CD4-positive, alpha-beta T cell treated with Interleukin-12 subunit alpha and Interleukin-12 subunit beta, for 1 hour (primary cell): ENCODE data around the gene ACO2.
"Not testable (repeated sequence)": the region's sequence is repeated elsewhere in the genome, so short reads cannot be mapped to it uniquely, and the experiment has no call there.

Experiments used
- DNase-seq: peaks from one replicate; pipeline ENCODE4 v3.0.0-alpha.2; 2020

The ACO2 gene

DNA sequence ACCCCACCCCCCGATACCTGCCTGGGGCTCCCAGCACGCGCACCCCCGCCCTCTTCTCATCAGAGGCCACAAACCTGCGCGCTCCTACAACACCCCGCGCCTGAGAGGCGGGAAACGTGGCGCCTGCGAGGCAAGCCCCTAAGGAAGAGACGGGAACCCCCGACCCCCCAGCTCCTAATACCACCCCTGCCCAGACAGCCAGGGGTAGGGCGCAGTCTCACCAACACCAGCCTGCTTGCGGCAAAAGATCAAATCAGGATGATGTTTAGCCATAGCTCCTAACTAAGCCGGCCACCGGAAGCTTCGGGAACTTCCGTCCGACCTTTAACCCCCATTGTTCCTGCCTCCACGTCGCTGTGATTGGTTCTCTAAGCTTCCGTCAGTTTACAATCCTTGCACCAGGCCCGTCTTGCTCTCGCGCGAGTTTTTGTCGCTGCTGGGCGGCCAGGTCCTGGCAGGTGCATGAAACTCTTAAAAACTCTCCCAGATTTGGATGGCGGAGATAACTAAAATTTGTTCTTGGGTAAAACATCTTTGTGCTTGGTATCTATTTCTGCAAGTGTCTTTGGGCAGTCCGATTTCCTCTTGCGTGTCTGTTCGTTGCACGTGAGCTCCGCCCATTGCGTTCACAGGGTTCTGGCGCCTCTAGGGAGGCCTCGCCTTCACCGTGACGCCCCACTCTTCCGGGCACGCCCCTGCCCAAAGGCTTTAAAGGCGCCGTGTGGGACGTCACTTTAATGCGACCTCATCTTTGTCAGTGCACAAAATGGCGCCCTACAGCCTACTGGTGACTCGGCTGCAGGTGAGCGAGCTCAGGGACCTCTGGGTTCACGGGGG, at the start of gene ACO2, which contains the start of gene PHF5A:
ACO2 (plus strand) TSS at position 737 of the 837 bp plus-strand sequence; CDS start at position 767, 30 bp downstream.
PHF5A (minus strand) TSS at position 312 of the 837 bp plus-strand sequence; CDS start at position 273, 39 bp downstream.
- peak; percentile 98 for DNase-seq

DNA sequence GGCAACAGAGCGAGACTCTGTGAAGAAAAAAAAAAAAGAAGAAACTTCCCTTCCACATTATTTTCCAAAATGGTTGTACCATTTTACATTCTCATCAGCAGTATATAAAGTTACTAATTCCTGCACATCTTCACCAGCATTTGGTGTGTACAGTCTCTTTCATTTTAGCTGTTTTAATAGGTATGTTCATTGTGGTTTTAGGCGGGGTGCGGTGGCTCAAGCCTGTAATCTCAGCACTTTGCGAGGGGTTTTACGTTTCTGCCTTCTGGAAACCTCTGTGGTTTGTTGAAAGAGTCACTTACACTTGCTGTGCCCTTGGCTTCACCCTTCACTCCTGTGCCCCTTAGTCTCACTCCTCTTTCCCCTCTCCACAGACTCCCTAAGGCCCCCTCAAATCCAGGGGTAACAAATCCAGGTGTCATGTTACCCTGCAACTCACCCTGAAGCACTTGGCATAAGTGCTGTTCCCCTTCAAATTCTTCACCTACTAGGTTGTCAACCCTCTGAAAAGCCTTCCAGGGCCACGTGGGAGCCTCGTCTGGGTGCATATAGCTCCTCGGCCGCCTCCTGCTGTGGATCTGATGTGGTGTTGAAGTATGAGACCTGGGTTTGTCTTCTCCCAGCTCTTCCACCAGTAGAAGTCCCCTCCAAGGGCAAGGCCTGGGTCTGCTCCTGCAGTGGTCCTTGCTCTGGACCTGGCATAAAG, 43.1 kb upstream of the ACO2 start:
- DNase-seq, result peak; percentile 59

DNA sequence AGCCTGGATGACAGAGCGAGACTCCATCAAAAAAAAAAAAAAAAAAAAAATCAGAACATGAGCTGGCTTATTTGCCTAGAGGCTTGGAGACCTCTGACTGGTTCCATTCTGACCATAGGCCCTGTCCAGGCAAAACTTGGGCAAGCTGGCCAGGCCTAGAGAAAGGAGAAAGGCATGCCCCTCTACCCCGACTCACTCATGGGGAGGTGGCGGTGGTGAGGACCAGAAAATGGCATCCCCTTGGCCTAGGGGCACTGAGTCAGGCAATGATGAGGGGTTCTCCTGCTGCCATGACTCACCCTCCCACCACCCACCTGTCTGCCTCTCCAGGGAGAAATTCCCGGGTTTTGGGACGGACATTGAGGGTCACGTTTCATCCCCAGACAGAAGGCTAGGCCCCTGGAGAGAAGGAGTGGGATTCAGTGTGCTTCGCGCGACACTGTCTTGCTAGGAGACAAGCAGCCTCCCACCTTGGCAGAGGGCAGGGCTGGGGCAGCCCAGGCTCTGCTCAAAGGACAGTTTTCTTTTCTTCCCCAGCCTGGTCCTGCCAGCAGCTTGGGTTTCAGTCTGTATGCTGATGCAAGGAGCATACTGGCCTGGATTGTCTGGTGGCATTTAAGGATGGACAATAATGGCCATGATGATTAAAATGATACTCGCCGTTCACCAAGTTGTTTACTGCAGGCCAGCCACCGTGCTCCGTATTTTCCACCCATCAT, 39.5 kb upstream of the ACO2 start:
- DNase-seq, result no peak

DNA sequence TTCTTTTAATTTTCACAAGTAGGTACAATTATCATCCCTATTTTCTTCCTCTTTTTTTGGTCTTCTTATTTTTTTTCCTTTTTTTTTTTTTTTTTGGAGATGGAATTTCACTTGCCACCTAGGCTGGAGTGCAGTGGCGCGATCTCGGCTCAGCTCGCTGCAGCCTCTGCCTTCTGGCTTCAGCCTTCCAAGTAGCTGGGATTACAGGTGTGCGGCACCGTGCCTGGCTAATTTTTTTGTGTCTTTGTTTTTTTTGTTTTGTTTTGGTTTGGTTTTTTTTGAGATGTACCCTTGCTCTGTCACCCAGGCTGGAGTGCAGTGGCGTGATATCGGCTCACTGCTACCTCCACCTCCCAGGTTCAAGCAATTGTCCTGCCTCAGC, 39.0 kb upstream of the ACO2 start:
- no peak for DNase-seq

DNA sequence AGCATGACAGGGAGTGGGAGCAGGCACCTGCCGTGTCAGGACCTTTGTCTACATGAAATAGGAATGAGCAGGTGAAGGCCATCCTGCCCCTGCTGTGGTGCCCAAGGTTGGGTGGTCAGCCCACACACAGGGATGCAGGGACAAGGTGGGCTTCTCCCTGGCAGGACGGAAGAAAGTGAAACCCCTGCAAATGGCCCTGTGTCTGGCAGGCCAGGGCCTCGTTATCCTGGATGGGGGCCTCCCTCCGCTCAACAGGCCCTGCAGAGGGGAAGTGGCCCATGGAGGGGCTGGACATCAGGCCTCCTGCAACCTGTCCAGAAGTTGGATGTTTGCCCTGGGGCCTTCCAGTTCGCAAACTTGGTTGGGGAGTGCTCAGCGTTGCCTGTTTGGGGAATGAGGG, 37.3 kb upstream of the ACO2 start:
- DNase-seq, result no peak

DNA sequence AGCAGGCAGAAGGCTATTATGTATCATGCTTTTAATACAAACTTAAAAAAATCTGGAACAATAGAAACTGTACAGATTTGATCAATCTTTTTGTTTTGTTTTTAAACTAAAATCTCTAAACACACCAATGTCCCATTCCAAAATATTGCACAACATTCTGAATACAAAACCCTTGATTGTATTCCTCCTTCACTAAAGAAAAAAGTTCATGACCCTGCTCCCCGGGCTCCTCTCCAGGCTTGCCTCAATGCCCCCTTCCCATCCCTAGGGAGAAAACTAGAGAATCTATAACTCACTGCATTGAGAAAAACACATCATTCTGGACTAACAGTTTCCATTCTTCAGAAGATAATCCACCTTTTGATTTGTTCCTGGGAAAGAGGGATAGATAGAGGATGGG, 35.4 kb upstream of the ACO2 start:
- not testable (repeated sequence) for DNase-seq

DNA sequence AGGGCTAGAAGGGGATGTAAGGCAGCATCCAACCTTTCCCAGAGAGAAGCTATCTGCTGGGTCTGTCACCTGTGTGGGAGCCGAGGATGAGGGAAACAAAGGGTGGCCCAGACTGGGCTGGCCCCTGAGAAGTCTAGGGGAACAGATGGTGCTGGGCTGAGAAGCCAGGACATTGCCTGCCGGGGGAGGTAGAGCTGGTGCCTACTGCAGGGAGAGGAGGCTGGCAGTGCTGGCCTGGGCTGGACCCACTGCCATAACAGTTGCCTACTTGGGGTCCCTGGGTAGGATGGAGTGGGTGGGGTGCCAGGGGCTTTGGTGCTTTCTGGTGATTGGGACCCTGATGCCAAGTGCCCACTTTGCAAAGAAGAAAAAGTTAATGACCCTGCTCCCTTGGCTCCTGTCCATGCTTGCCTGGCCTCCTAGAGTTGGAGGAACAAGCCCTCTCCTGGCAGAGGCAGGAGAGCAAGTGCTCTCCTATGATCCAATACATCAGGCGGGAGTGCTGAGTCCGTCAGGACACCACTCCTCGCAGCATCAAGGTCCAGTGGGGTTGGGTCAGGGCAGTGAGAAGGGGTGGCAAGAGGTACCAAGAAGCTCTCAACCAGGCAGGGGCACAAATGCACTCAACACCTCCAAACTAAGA, 34.4 kb upstream of the ACO2 start:
- DNase-seq, result not testable (repeated sequence)

DNA sequence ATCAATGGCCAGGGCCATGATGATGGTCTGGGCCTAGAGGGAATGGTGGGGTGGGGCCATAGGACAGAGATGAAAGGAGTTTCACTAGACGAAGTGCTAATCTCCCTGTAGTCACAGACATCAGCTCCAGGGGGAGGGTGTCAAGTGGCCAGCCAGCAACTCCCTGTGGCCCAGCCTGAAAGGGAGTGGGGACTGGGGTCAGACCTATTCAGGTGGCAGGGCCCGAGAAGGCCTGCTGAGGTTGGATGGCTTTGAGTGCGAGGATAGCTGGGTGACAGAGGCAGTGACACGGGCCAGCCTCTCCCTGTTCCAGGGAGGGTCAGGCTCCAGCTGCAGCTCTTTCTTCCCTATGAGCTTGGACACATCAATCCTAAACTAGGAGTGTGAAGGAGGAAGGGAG, 33.4 kb upstream of the ACO2 start:
- no peak for DNase-seq

DNA sequence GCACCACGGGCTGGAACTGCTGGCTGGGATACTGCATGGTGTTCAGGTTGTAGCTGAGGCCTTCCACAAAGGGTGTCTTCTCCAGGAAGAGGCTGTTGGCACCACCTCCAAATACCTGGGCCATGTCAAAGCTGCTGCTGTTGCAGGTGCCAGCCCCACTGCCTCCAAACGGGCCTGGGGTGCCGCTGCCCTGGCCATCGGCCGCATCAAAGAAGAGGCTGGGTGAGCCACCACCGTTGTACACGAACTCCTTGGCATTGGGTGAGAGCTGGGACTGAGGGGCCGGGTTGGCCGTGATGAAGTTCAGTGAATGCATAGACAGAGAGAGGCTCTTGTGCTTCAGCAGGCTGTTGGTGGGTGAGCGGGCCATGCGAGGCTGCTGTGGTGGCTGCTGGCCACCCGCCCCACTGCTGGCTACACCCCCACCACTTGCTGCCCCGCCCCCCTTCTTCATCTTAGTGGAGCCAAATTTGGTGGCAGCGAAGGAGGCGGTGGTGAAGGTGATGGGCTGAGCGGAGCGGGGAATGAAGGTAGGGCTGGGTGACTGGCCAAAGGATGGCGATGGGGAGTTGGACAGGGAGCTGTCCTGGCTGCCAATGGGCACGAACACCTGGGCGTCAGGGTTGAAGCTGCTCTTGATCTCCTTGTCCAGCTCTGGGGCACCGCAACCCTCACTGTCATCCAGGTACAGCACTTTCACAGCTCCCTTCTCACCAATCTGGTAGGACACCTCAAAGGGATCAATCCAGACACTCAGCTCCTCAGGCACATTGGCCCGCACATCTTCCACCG, 32.4 kb upstream of the ACO2 start:
- no peak for DNase-seq

DNA sequence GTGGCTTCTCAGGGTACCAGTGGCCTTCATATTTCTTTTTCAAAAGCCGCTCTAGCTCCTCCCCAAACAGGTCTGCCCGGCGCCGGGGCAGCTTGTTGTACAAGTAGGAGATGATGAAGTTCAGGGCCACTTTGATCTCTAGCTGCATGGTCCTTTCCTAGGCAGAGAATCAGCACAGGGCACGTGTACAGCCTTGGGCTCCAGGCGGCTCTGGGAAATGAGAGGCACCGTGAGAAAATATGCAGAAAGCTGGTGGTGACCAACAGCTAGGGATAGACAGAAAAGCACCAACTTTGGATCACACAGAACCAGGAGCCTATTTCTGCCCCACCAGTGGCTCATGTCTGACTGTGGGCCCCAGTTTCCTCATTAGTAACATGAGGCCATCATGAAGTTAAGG, 31.7 kb upstream of the ACO2 start:
- DNase-seq, result no peak

DNA sequence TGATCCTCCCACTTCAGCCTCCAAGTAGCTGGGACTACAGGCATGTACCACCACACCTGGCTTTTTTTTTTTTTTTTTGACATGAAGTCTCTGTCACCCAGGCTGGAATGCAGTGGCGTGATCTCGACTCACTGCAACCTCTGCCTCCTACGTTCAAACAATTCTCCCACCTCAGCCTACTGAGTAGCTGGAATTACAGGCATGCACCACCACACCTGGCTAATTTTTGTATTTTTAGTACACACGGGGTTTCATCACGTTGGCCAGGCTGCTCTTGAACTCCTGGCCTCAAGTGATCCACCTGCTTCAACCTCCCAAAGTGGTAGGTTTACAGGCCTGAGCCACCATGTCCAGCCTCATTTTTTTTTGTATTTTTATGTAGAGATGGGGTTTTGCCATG, 28.4 kb upstream of the ACO2 start:
- not testable (repeated sequence) for DNase-seq

DNA sequence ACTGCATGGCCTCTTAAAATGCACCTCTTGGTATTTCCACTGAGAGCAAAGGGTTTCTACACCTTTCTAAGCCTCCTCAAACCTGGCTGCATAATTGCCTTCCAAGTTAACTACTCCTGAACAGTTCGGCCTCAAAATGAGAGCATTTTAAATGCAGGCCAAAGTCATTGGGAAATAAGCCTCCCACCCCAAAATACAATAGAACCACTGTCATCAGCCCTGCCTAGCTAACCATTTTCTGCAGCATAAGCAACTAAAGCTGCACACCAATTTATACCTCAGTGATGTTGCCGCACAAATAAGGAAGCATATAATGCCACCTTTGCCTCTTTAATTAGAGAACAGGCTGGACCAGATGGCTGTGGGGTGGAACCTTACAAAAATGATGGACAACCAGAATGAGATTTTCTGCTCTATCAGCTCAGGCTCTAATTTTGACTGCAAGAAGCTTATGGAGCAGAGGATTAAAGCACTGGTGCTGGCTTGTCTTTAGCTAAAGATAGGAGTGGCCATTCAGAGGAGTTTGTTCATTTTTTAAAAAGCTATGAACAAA, 26.6 kb upstream of the ACO2 start:
- no peak for DNase-seq

DNA sequence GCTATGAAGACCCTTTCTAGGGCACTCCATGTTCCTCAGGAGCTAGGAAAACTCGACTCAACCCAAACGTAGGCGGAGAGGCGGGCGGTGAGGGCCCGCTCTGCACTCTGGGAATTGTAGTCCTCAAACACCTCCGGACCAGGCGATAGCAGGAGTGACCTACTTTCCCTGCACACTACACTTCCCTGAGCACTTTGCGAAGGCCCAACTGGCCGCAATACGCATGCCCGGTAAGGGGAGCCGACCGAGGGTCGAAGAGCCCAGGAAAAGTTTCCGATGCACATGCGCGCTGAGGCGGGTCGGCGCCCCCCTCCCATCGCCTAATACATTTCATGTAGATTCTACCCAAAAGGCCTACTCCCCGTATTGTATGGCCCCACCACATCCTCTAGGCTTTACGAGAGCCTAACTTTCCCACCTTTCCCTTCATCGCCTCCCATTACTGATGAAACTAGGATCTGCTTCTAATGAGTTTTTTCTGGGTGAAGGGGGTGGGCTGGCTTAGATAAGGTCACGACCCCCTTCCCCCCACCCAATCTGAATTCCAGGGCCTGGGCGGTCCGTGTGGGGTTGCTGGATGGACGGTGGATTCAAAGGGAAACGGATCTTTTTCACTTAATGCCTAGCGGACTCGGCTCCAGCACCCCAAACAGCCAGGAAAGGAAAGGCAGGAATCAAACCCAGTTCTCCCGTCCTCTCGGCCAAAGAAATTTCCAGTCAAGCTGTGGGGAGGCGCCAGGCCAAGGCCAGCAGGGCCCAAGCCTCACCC, 24.4 kb upstream of the ACO2 start:
- peak; percentile 89 for DNase-seq

DNA sequence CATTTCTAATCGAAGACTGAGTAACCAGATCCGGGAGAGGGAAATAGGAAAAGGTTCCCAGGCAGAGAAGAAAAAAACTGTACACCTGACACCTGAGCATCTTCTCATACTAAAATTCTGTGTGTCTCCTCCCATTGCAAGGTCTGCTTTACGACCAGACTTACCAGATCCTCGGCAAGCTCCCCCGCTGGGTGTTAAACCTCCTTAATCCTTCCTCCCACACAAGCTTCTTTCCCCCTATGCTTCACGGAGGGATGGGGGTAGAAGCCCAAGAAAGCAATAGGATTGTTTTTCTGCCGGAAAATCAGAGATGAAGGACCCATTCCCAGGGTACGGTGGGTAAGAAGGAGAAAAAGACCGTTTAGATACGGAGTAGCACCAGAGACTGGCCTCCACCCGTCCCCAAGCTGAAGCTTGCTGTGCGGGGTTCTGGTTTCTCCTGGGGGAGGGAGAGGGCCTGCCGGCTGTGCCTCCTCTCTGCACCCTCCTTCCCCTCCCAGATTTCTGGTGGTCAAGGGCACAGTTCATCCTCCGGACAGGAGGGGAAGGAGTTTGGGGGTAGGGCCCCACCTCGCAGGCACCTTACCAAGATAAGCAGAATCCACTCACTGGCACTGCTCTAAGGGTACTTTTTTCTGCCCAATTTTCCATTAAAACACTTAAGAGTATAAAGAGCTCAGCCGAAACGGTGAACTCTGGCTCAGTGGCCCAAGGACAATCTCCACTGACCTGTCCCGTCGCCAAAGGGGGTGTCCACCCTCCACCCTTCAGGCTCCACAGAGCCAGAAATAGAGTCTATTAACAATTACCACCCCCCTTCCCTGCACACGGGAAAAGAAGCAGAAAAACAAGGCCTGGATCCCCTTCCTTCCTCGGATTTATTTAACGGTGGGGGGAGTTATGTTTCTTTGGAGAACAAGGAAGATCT, 23.5 kb upstream of the ACO2 start:
- DNase-seq, result peak; percentile 39

DNA sequence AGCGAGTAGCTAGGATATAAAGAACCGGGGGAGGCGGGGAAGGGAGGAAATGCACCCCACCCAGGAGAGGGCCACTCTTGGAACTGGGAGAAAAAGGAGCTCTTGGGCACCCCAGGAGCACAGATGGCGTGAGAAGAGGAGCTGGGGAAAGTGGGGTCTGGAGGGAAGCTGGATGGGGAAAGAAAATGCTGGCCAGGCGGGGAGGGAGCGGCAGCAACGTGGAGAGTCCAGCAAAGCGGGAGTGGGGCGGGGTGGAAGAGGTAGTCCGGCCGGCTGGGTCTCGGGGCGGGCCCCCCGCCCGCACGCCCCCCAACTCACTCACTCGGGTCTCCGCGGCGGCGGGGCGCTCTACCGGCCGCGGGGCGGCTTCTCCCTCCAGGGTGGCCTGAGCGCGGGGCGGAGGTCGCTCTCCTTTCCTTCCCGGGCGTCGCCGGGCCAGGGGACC, 22.8 kb upstream of the ACO2 start:
- no peak for DNase-seq

DNA sequence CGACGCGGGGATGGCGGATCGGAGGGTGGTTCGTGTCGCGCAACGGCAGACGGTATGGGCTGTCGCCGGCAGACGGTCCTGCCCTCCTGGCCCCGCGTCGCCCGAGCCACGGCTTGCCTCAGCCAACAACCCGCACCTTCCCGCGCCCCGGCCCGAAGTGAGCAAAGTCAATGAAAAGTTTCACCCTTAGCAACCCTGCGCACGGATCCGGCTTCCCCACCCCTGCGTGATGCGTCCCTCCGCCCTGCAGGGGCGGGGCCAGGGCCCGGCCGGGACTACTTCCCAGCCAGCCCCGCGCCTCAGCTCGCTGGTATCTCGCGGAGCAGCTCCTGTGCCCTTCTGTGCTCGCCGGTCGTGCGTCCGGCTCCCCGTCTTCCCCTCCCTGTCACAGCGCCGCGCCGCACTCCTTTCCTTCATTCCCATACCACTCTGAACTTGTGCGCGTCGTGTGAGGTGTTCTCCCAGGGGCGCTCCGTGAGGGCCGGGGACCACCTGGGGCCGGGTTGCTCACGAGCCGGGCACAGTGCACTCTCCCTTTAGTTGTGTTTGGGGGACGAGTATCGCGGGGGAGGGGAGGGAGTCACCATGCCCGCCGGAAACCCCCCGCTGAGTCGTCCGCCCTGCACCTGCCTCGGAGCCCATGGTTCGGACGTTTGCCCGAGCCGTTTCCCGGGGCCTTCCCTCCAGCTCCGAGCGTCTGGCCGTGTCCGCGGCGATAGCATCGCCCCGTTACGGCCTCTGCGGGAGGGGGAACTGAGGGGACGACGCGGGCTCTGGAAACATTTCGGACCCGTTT, 22.1 kb upstream of the ACO2 start, which contains the start of gene TOB2:
TOB2 (minus strand) TSS at position 163 of the 796 bp plus-strand sequence. CDS start 9,456 bp downstream, outside the sequence.
- peak; percentile 96 for DNase-seq

DNA sequence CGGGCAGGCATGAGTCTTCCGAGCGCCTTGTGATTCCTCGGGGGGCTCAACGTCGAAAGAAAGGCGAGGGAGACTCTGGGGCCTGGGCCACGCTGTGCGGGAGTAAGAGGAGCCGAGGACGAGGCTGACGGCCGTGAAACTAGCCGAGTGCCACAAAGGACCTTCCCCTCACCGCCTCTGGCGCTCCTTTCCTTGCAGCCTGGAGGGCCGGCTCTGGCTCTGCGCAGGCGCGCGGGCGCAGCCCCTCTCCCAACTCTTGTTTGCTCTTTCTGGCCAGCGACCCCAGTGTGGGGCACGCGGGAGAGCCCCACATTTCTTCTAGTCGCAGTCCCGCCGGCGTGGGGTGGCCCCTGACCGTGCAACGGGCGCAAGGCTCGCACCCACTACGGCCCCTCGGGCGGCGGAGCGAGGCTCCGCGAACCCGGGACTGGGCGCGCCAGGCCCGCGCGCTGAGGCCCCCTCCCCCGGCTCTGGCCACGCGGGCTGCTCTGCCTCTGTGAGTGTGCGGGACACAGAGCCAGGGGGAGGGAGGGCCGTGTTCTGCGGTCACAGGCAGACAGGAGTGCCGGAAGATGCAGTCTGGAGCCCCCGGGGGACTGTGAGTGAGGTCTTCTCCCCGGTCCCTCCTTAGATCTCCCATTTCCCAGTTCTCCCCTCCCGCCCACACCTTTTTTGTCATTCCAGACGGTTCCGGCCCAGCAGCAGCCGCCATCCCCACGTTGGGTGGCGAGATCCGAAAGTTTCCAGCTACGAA, 21.3 kb upstream of the ACO2 start:
- peak; percentile 57 for DNase-seq
